CD1c-positive myeloid dendritic cell (primary cell): ENCODE results near the gene TOP2A.

Source experiments
- DNase-seq: peaks from one replicate; pipeline ENCODE4 v3.0.0-alpha.2; 2016; ENCODE audit errors: extremely low spot score

TOP2A gene

GRCh38 chr17:40345994-40346764, 71.5 kb downstream of the TOP2A start:
- no peak for DNase-seq

DNA sequence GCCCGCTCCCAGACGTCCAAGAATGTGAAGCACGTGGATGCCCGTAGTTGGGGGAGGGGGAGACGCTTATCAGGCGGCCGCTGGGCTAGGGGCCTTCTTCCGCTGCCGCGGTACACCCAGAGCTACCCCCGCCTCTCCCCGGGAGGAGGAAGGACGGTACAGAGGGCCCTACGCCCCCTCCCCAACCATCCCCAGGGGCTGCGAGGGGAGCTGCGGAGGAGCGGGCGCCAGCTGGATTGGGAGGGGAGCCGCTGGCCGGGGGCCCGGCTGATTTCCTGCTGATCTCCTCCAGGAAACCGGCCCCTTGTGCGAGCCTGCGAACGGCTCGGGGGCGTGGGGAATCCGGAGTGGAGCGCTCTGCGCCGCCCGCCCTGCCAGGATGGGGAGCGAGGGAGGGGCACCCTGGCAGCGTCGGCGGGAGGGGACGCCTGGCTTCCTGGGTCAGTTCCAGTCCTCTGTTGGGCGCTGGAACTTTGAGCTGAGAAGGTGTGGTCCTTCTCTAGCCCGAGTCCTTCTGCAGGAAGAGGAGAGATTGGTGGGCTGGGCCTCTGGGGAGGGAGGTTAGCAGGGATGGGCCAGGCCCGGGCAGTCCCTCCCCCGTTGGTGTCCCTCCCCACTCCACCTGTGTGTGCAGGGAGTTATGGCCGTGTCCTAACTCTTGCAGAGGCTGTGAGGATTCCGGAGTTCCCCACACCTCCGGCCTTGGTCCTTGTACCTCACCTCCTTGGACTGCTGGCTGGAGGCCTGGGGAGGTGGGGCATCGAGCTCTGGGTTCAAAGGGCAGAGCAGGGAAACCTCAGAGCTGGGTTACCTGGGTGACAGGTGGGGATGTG, 72.3 kb downstream of the TOP2A start:
- no peak for DNase-seq

GRCh38 chr17:40344421-40345160, 73.1 kb downstream of the TOP2A start:
- DNase-seq, result peak; percentile 68

DNA sequence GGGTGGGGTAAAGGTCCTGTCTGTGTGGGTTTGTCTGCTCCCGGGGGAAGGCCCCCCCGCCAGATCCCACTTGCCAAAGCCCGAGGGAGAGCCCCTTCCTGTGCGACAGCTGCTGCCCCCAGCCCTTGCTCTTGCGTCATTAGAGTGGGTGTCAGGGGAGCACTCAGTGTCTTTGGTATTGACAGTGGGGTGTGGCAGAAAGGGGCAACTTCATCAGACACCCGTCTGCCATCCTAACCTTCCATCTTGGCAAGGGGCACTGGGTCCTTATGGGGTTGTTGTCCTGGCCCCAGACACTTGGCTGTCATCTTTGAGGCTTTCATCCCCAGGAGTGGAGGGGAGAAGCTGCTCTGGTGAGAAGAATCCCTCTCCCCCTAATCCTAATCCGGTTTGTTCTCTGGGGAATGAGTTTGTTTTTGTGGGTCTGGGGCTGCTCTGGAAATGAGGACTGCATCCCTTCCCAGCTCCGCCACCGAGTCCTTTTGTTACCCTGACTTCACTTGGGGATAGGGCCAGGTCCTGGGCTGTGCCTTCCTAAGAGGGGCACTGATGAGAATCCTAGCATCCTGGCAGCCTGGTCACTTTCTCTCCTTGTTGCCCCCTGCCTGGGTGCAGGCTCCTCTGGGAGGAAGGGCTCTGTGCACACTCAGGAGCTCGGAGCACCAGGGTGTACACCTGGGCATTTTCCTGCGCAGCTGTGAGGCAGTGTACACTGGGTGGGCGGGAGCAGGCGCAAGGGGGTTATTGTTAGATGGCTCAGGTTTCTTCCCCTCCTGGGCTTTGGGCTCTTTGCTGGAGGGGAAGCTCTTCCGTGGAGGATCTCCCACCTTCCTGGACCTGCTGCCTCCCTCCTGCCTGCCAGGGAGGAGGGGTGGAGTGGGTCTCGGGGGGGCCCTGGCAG, 74.2 kb downstream of the TOP2A start:
- DNase-seq, result peak; percentile 55

- no peak for DNase-seq
Measured at GRCh38 chr17:40342504-40343218, 75.0 kb downstream of the TOP2A start.

DNA sequence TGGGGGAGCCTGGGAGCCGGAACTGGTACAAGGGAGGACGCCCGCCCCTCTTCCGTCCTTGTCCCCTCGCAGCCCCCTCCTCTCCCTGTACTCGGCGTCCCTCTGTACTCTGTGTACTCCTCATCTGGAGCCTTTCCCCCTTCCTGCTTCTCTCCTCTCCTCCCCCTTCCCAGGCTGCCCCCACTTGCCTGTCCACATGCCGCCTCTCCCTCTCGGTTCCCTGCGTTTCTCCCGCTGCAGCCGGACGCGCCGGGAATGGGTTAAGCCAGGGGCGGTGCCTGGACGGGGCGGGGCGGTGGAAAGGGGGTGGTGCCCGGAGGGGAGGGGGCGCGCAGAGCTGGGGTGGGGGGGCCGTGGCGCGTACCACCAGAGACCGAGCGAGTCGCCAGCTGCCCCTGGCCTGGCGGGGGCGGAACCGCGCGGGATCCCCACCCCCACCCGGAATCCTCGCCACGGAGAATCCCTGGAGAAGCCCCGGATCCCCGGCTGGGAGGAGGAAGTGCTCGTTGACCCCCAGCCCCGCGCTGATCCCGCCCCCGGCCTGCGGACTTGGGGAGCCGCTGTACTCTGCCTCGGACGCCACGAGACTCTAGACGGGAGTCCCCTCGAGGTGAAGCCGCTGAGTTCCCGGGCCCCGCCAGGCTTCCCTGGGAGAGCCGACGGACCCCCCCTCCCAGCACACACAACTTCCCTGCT, 75.7 kb downstream of the TOP2A start:
- DNase-seq, result peak; percentile 74

DNA sequence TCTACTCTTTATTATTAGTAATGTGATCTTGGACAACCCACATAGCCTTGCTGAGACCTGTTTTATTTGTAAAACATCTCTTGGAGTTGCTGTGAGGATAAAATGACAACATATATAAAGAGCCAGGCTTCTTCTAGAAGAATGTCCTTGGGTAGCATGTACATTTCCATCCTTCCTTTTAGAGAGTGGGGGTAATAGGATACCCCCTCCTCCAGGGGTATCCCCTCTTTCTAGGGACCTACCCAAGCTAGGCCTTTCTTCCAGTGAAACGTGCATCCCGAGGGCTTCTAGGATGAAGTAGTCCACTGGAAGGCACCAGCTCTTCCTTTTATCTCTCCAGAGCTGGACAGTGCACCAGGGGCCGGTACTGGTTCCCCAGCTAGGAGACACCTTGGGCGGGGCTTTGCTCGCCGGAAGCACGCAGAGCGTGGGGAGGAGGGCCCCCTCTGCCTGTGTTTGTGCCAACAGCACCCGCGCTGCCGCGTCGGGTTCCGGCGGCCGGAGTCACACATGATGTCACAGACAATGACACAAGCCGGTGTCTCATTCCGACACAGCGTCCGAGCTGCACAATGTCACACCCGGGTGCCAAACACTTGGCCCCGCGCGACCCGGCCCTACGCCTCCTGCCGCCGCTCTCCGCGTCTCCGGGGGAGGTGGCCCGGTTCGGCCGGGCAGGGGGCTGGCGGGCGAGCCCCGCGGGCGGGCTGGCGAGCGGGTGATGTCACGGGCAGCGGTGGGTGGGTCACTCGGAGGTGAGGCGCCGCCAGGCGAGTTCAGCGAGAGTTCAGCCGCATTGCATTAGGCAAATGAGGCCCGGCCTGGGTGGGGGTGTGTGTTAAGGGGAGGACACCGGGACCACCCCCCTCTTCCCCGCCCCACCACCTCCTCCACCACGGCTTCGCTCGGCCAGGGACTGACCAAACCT, 76.6 kb downstream of the TOP2A start:
- DNase-seq, result peak; percentile 97

GRCh38 chr17:40340327-40340726, 77.4 kb downstream of the TOP2A start:
- DNase-seq, result no peak

- DNase-seq, result no peak
Measured at GRCh38 chr17:40338941-40339649, 78.6 kb downstream of the TOP2A start.
